Natural killer cell (primary cell): ENCODE data around the gene SMAD7. TPM values are rescaled to one million over a fixed set of nuclear protein-coding genes. Genes with fewer than 3 reads are reported as not detected.

ENCODE experiments used
- ATAC-seq, 3 donors: fragments of 150-1000 bp in 2 of 3; fragments of 200-7000 bp in 1 of 3; cut with Tn5 transposase; 1 replicate in 1 of 3; 2 replicates in 2 of 3; pipeline ENCODE4 v1.10.0; 2021; ENCODE audit warnings: mild to moderate bottlenecking in 2 of 3, moderate library complexity in 2 of 3
- DNase-seq, 2 donors: peaks; one replicate each; pipeline versions ENCODE4 v3.0.0 to v3.0.0-alpha.2; 2013 to 2021; ENCODE audit warnings: mixed read lengths in 1 of 2
- H3K27ac ChIP-seq: one replicate; pipeline ENCODE4 v1.5.1; 2013; ENCODE audit warnings: mild to moderate bottlenecking, low read length
- H3K27me3 ChIP-seq: one replicate; pipeline ENCODE4 v1.6.1; 2013; ENCODE audit warnings: low read length; ENCODE audit not compliant: control insufficient read depth, insufficient read depth
- H3K36me3 ChIP-seq: one replicate; pipeline ENCODE4 v1.6.1; 2013; ENCODE audit warnings: low read length; ENCODE audit not compliant: control insufficient read depth, insufficient read depth
- H3K4me1 ChIP-seq: one replicate; pipeline ENCODE4 v1.6.1; 2013; ENCODE audit warnings: low read length; ENCODE audit not compliant: control insufficient read depth, insufficient read depth
- H3K4me3 ChIP-seq: one replicate; pipeline ENCODE4 v1.5.1; 2013; ENCODE audit warnings: low read length
- H3K9me3 ChIP-seq: one replicate; pipeline ENCODE4 v1.6.1; 2013; ENCODE audit warnings: low read length; ENCODE audit not compliant: control insufficient read depth, insufficient read depth
- H3K27ac Mint-ChIP-seq, 2 donors: one replicate each; pipeline ENCODE4 v1.8.0; 2022; ENCODE audit warnings: mild to moderate bottlenecking in 2 of 2, mixed read lengths in 2 of 2, moderate library complexity in 1 of 2
- H3K27me3 Mint-ChIP-seq, 2 donors: one replicate each; pipeline ENCODE4 v1.8.0; 2022; ENCODE audit warnings: low read depth in 2 of 2, mixed read lengths in 2 of 2
- H3K36me3 Mint-ChIP-seq: one replicate; pipeline ENCODE4 v1.8.0; 2022; ENCODE audit warnings: mixed read lengths
- H3K4me1 Mint-ChIP-seq, 2 donors: one replicate each; pipeline ENCODE4 v1.8.0; 2022; ENCODE audit warnings: mixed read lengths in 2 of 2
- H3K4me3 Mint-ChIP-seq: one replicate; pipeline ENCODE4 v1.8.0; 2022; ENCODE audit warnings: mild to moderate bottlenecking, moderate library complexity, mixed read lengths
- H3K9me3 Mint-ChIP-seq, 2 donors: one replicate each; pipeline ENCODE4 v1.8.0; 2022; ENCODE audit warnings: mixed read lengths in 2 of 2
- CTCF ChIP-seq: fragments of 200-600 bp; IDR thresholded peaks from one replicate; pipeline ENCODE4 v1.8.0; 2022; ENCODE audit warnings: antibody characterized with exemption
- WGBS: methylation state at CpG from one replicate; pipeline ENCODE4 v1.1.7; 2013; ENCODE audit warnings: missing lambda C conversion rate; ENCODE audit not compliant: insufficient coverage; 5-methylcytosine and 5-hydroxymethylcytosine counted together
- intact Hi-C: fragments of 100-400 bp; cut with micrococcal nuclease; formaldehyde crosslinking; loops from one replicate; pipeline ENCODE4 v1.14.2; 2022
- total RNA-seq, 4 donors: library from RNA; stranded (reverse); fragments of 120-200 nt in 1 of 4; gene quantifications; one replicate each; pipeline versions ENCODE4 v1.2.3 to v1.2.4, GENCODE V29; 2013 to 2022

Gene SMAD7
- total RNA-seq, 3 donors from 2014 or later (not counting 1 experiment from before 2014, with no cell fraction given) = 127 to 204 (median 182) TPM

- 74% methylated on average over 12 of the region's 12 CpGs for WGBS
- H3K4me3 ChIP-seq = no peak overlapping the region
- H3K9me3 Mint-ChIP-seq = no peaks in the 10 kb centered on the region
- DNase-seq (no peak), ATAC-seq (peak in 1 of 3 donors; percentile 53)
- H3K27ac ChIP-seq = no peak overlapping the region
- TF ChIP-seq CTCF = no peak
- H3K4me1 Mint-ChIP-seq = peaks cover 16 to 31% of the 10 kb centered on the region in 2 donors
- H3K36me3 ChIP-seq = no peaks in the 10 kb centered on the region
- H3K27me3 Mint-ChIP-seq = peaks cover 0 to 13% of the 10 kb centered on the region in 2 donors
- no peaks in the 10 kb centered on the region for H3K9me3 ChIP-seq
- no peaks in the 10 kb centered on the region for H3K36me3 Mint-ChIP-seq
- H3K4me1 ChIP-seq = peaks cover 29% of the 10 kb centered on the region
- H3K4me3 Mint-ChIP-seq = no peak overlapping the region
- no peaks in the 10 kb centered on the region for H3K27me3 ChIP-seq
- peak overlapping the region in 1 of 2 donors; percentile 44 for H3K27ac Mint-ChIP-seq
- intact Hi-C loops = no loop called here
Measured at GRCh38 chr18:48992791-48993555, 42.2 kb upstream of the SMAD7 start.

- no peak overlapping the region for H3K27ac ChIP-seq
- intact Hi-C loops = no loop called here
- 94% methylated on average over 8 of the region's 8 CpGs for WGBS
- H3K4me1 ChIP-seq = peaks cover 27% of the 10 kb centered on the region
- Mint-ChIP-seq H3K27me3 (peaks cover 0 to 13% of the 10 kb centered on the region in 2 donors), H3K9me3 (no peaks in the 10 kb centered on the region), H3K36me3 (no peaks in the 10 kb centered on the region), H3K27ac (peak overlapping the region in 1 of 2 donors; percentile 44), H3K4me3 (no peak overlapping the region), H3K4me1 (peaks cover 10 to 25% of the 10 kb centered on the region in 2 donors)
- no peak for TF ChIP-seq CTCF
- ATAC-seq (no peak), DNase-seq (no peak)
- no peaks in the 10 kb centered on the region for H3K36me3 ChIP-seq
- H3K9me3 ChIP-seq = no peaks in the 10 kb centered on the region
- H3K27me3 ChIP-seq = no peaks in the 10 kb centered on the region
- no peak overlapping the region for H3K4me3 ChIP-seq
Measured at GRCh38 chr18:48992133-48992532, 41.4 kb upstream of the SMAD7 start.

GRCh38 chr18:48991676-48992075, 40.9 kb upstream of the SMAD7 start:
- no peak for DNase-seq
- no peak overlapping the region for H3K4me3 Mint-ChIP-seq
- peaks cover 23% of the 10 kb centered on the region for H3K4me1 ChIP-seq
- no peak overlapping the region for H3K27ac Mint-ChIP-seq
- no peaks in the 10 kb centered on the region for H3K9me3 Mint-ChIP-seq
- TF ChIP-seq CTCF = no peak
- H3K27me3 Mint-ChIP-seq = peaks cover 0 to 13% of the 10 kb centered on the region in 2 donors
- intact Hi-C loops = no loop called here
- no peaks in the 10 kb centered on the region for H3K36me3 Mint-ChIP-seq
- 96% methylated on average over 10 of the region's 10 CpGs for WGBS
- no peak overlapping the region for H3K27ac ChIP-seq
- H3K9me3 ChIP-seq = no peaks in the 10 kb centered on the region
- ATAC-seq = no peak
- peaks cover 8 to 20% of the 10 kb centered on the region in 2 donors for H3K4me1 Mint-ChIP-seq
- H3K4me3 ChIP-seq = no peak overlapping the region
- no peaks in the 10 kb centered on the region for H3K27me3 ChIP-seq
- no peaks in the 10 kb centered on the region for H3K36me3 ChIP-seq

- peaks cover 21% of the 10 kb centered on the region for H3K4me1 ChIP-seq
- H3K27me3 Mint-ChIP-seq = peaks cover 0 to 13% of the 10 kb centered on the region in 2 donors
- H3K4me3 Mint-ChIP-seq = no peak overlapping the region
- H3K9me3 Mint-ChIP-seq = no peaks in the 10 kb centered on the region
- no peaks in the 10 kb centered on the region for H3K27me3 ChIP-seq
- WGBS = 95% methylated on average over 5 of the region's 5 CpGs
- intact Hi-C loops = no loop called here
- no peak overlapping the region for H3K27ac ChIP-seq
- no peak overlapping the region for H3K27ac Mint-ChIP-seq
- H3K4me1 Mint-ChIP-seq = peaks cover 8 to 18% of the 10 kb centered on the region in 2 donors
- DNase-seq = no peak
- TF ChIP-seq CTCF = no peak
- no peak overlapping the region for H3K4me3 ChIP-seq
- H3K36me3 ChIP-seq = no peaks in the 10 kb centered on the region
- H3K36me3 Mint-ChIP-seq = no peaks in the 10 kb centered on the region
- no peaks in the 10 kb centered on the region for H3K9me3 ChIP-seq
- no peak for ATAC-seq
Measured at GRCh38 chr18:48991319-48991660, 40.5 kb upstream of the SMAD7 start.
